ENCODE data around the gene TTC21A. TPM values are rescaled to one million over a fixed set of nuclear protein-coding genes. Genes with fewer than 3 reads are reported as not detected.

Gene TTC21A
- total and polyA plus RNA-seq, 12 donors, result 1.2 to 35.7 (median 5.8) TPM

- no peak overlapping the region for H3K27ac ChIP-seq
- H3K27me3 ChIP-seq, result no peaks in the 10 kb centered on the region
- TF ChIP-seq POLR2A (IDR thresholded peaks at IDR 0.05), result no peak
- TF ChIP-seq CTCF (IDR thresholded peaks at IDR 0.05), result no peak
- peaks cover 0 to 4% of the 10 kb centered on the region in 2 donors for H3K4me1 ChIP-seq (replicated peaks in 1 of 2)
- intact Hi-C loops (cut with DNase I), result loop anchor here (5.0 to 10.0 kb wide), 3 partner anchors 106 to 199 kb away; partner anchors contain the start of gene SLC25A38 (in 1 of the 2)
- H3K9me3 ChIP-seq (replicated peaks in 1 of 3), result no peaks in the 10 kb centered on the region
- DNase-seq, result no peak
- H3K4me3 ChIP-seq, result no peak overlapping the region
- H3K36me3 ChIP-seq (replicated peaks in 1 of 2), result no peaks in the 10 kb centered on the region
- WGBS, 4 donors, result 86 to 94% (median 92%) methylated on average over 9 to 14 of the region's 14 CpGs
Observed at GRCh38 chr3:39185959-39186691, 78.6 kb downstream of the TTC21A start.

- 80 to 93% (median 90%) methylated on average over 3 to 11 of the region's 11 CpGs for WGBS, 4 donors
- no peak for TF ChIP-seq POLR2A (IDR thresholded peaks at IDR 0.05)
- no peak for TF ChIP-seq CTCF (IDR thresholded peaks at IDR 0.05)
- H3K36me3 ChIP-seq (replicated peaks in 1 of 2), result no peaks in the 10 kb centered on the region
- no peak for DNase-seq
- no peaks in the 10 kb centered on the region for H3K9me3 ChIP-seq (replicated peaks in 1 of 3)
- H3K4me3 ChIP-seq, result no peak overlapping the region
- intact Hi-C loops (cut with DNase I), result loop anchor here (5.0 to 10.0 kb wide), 3 partner anchors 106 to 198 kb away; partner anchors contain the start of gene SLC25A38 (in 1 of the 2)
- H3K27ac ChIP-seq, result no peak overlapping the region
- H3K27me3 ChIP-seq, result no peaks in the 10 kb centered on the region
- no peaks in the 10 kb centered on the region for H3K4me1 ChIP-seq (replicated peaks in 1 of 2)
Observed at GRCh38 chr3:39186692-39187151, 79.2 kb downstream of the TTC21A start.

GRCh38 chr3:39187372-39188155, 80.1 kb downstream of the TTC21A start:
- Histone ChIP-seq H3K4me3 (no peak overlapping the region), H3K27me3 (no peaks in the 10 kb centered on the region), H3K36me3 (replicated peaks in 1 of 2) (no peaks in the 10 kb centered on the region), H3K4me1 (replicated peaks in 1 of 2) (no peaks in the 10 kb centered on the region), H3K27ac (no peak overlapping the region), H3K9me3 (replicated peaks in 1 of 3) (no peaks in the 10 kb centered on the region)
- no peak for TF ChIP-seq CTCF (IDR thresholded peaks at IDR 0.05)
- no peak for TF ChIP-seq POLR2A (IDR thresholded peaks at IDR 0.05)
- intact Hi-C loops (cut with DNase I), result loop anchor here (5.0 to 10.0 kb wide), 3 partner anchors 105 to 197 kb away; partner anchors contain the start of gene SLC25A38 (in 1 of the 2)
- 88 to 94% (median 93%) methylated on average over 16 to 23 of the region's 23 CpGs for WGBS, 4 donors
- no peak for DNase-seq

Small RNA genes lying within 50 kb of the gene (microRNA-seq; reads per million reads assigned to microRNA genes)
- 0 to 1.1 (median 0.89) reads per million in 3 donors for gene MIR6822

Small RNA genes lying within 50 kb of the gene (small RNA-seq; reads per million reads assigned to genes)
- 0 reads per million in 2 donors for gene RF00017

Other genes with a start within 250 kb of the TTC21A start
- under 1 TPM in 8 of 9 donors, not detected in 1; 0.10 to 0.50 (median 0.17) TPM for gene SCN11A, start 55.7 kb upstream of the TTC21A start, total RNA-seq
- gene SCN11A, start 55.7 kb upstream of the TTC21A start, polyA plus RNA-seq, result under 1 TPM; 0.16 to 0.33 (median 0.27) TPM
- 10 to 100 TPM; 21.8 to 57.1 (median 32.0) TPM for gene WDR48, start 55.7 kb upstream of the TTC21A start, total RNA-seq
- gene WDR48, start 55.7 kb upstream of the TTC21A start, polyA plus RNA-seq, result 10 to 100 TPM; 15.4 to 42.2 (median 17.7) TPM
- gene GORASP1, start 53 bp upstream of the TTC21A start, total RNA-seq, result 10 to 100 TPM; 24.3 to 66.2 (median 52.7) TPM
- 10 to 100 TPM; 30.5 to 49.1 (median 35.1) TPM for gene GORASP1, start 53 bp upstream of the TTC21A start, polyA plus RNA-seq
- 10 to 100 TPM in 8 of 9 donors, 1 to 10 TPM in 1; 8.3 to 62.2 (median 30.0) TPM for gene CSRNP1, start 45.9 kb downstream of the TTC21A start, total RNA-seq
- gene CSRNP1, start 45.9 kb downstream of the TTC21A start, polyA plus RNA-seq, result 10 to 100 TPM in 2 of 3 donors, 1 to 10 TPM in 1; 9.9 to 32.7 (median 16.2) TPM
- gene XIRP1, start 84.9 kb downstream of the TTC21A start, total RNA-seq, result under 1 TPM in 4 of 9 donors, not detected in 5; under 0.01 to 0.28 (median 0.12) TPM
- gene XIRP1, start 84.9 kb downstream of the TTC21A start, polyA plus RNA-seq, result under 1 TPM in 2 of 3 donors, not detected in 1; 0.40 to 0.48 TPM
- 1 to 10 TPM in 7 of 9 donors, under 1 TPM in 1, not detected in 1; 0.83 to 3.1 (median 1.4) TPM for gene CX3CR1, start 172.4 kb downstream of the TTC21A start, total RNA-seq
- gene CX3CR1, start 172.4 kb downstream of the TTC21A start, polyA plus RNA-seq, result 1 to 10 TPM in 1 of 3 donors, under 1 TPM in 2; 0.16 to 2.0 (median 0.24) TPM
- not detected for gene CCR8, start 222.0 kb downstream of the TTC21A start, total RNA-seq
- not detected for gene CCR8, start 222.0 kb downstream of the TTC21A start, polyA plus RNA-seq

Measured in adrenal gland (tissue), 12 donors.